ENCODE data around the gene PROX1.

The PROX1 gene

DNA sequence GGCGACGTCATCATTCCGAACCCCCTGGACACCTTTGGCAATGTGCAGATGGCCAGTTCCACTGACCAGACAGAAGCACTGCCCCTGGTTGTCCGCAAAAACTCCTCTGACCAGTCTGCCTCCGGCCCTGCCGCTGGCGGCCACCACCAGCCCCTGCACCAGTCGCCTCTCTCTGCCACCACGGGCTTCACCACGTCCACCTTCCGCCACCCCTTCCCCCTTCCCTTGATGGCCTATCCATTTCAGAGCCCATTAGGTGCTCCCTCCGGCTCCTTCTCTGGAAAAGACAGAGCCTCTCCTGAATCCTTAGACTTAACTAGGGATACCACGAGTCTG is 10.0 kb downstream of the PROX1 start:
- DNase-seq (ENCODE audit: low read depth), result no peak

DNA sequence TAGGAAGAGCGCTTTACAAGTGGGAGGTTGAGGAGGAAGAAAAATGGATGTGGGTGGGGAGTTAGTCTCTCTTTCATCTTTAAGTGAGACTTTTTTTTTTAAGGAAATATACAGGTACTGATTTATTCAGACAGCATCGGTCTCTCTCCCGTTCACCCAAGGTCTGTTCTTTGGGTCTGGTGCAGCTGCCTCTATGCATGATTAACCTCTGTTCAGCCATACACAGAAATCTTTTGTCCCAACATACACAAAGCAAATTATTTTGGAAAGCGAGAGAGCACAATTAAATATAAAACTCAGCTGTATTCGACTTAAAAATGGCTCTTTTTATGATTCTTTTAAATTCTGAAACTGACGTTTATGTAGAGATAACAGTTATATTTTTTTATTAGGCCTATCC is 11.0 kb downstream of the PROX1 start:
- no peak for DNase-seq (ENCODE audit: low read depth)

DNA sequence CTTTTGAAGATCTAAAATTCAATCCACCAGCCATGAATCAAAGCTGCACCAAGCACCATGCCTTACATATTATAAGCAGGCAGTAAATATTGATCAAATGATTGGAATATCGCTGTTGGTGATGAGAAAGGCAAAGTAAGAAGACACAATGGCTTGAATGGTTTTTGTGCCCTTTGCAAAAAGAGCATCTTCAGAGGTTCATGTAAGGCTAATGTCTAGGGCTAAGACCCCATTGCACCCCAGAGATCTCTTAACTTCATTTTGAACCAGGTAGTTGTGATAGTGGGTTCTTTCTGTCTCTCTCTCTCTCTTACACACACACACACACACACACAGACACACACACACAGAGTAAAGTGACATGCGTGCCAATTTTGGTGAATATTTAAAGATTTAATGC is 12.0 kb downstream of the PROX1 start:
- DNase-seq (ENCODE audit: low read depth), result no peak

DNA sequence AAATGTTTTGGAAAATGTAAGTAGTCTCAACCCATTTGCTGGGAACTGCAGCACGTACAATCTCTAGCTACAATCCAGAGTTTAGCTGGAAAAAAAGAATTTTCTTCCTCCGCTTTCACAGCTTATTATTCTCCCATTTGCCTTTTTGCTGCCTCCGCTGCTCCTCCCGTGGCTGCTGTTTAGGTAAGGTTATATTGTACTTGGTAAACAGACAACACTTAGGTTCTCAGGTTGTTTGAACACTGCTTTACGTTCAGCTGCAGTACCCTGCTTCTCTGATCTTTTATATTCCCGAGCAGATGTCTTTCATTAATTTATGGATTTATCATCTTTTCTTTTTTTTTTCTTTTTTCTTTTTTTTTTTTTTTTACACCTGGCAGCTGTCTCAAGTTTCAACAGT is 14.3 kb downstream of the PROX1 start:
- DNase-seq (ENCODE audit: low read depth), result no peak

DNA sequence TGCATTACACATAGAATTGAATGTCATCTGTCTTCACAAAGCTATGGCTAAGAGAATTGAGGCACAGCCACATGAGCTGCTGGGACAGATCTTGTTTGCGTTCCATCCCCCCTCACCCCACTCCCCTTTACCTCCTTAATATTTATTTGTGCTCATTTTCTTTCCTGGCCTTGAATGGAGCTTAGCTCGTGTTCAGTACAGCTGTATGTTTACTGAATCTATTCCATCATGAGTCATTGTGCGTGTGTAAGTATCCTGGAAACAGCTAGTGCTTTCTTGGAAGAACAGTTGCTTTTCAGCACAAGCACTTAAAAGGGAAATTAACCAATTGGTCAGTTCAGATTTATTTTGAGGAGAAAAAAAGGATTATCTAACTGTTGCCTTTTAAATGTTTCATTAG is 14.7 kb downstream of the PROX1 start:
- DNase-seq (ENCODE audit: low read depth), result no peak

DNA sequence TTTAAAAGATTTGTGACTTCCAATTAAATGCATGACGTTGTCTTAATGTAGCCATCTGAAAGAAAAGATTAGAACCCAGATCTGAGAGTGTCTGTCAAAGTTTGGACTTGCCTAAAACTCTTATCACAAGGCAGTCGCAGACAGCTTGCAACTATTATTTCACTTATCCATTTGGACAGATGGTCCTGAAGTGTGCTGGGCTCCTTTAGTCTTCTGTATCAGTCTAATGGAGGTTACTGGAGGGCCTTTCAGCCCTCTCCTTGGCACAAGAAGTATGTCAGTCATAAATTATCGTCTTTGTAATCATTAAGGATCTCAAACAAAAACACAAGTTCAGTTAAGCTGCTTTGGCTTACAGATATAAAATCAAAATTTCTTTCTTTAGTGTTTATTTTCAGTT is 15.5 kb downstream of the PROX1 start:
- DNase-seq (ENCODE audit: low read depth), result no peak

DNA sequence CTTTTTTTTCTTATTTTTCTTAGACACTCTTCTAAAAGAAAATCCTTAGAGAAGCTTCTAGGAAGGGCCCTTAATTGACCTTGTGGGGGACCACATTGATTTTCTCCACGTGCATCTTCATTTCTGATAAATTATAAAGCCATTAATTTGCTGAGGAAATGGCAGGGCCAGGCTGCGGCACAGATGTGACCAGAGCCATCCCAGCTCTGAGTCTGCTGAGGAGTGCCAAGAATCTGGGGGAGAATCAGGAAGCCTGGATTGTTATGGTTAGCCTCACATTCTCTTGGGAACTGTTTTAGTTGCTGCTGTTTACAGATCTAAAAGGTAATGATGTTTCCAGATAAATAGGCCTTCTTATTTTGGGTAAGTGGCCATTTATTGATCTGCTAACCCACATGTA is 16.2 kb downstream of the PROX1 start:
- no peak for DNase-seq (ENCODE audit: low read depth)

DNA sequence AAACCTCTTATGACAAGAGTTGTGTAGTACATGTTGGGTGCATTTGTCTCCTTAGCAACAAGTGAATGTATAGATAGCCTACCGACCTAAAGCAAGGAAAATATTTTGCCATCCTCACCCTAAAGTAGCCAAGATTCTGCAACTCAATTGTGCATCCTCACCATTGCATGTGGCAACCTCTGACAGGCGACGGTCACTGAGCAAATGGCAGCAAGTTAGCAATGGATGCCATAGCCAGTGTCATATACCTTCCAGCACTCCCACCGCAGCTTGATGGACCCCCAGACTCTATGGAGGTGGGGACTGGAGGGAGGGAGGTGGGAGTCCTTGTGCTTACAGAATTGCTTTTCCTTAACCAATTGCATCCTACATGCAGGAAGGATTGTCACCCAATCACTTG is 17.0 kb downstream of the PROX1 start:
- DNase-seq (ENCODE audit: low read depth), result no peak

DNA sequence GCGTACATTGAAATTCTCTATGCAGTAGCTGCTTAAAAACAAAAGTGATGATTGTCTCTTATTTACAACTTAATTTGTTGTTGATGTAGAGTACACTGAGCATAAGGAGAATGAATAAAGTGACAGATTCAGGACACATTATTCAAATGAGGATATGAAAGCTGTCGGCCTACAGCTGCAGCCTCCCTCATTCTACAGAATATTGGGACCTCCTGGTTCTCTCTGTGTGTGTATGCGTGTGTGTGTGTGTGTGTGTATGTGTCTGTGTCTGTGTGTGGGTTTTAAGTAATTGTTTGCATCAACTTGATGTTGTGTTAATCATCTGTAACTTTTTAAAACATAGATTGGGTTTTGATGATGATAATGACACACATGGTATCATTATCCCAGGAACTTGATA is 17.9 kb downstream of the PROX1 start:
- DNase-seq (ENCODE audit: low read depth), result no peak

DNA sequence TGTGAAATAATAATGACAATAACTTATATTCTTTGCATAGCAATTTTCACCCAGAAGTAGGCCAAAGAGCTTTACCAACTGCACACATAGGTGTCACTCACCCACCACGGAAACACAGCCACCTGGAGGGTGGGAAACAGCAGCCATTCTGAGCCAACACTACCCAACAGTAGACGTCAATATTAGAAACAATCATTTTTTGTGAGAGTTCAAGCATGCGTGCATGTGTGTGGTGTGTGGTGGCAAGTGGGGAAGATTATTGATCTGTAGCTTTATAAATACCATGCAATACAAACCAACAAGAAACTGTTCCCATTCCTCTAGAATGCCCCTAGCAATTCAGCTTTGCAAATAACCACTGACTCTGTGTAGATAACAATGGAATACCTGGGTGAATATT is 19.1 kb downstream of the PROX1 start:
- DNase-seq (ENCODE audit: low read depth), result no peak

DNA sequence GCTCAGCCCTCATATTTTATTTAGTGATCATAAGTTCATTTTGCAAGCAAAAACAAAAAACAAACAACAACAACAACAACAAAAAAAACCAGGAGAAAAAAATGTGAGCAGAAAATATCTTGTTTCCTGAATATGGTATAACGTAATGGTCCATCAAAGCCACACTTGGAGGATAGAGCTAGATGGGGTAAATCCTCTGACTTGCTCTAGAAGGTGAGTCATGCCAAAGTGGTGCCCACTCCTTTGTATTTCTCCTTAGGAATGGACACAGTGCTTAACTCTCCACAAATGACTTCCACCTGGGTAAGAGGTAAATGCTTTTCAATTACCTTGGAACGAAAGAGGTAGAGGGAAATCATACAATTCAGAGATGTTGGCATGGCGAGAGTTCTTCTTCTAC is 20.6 kb downstream of the PROX1 start:
- no peak for DNase-seq (ENCODE audit: low read depth)

DNA sequence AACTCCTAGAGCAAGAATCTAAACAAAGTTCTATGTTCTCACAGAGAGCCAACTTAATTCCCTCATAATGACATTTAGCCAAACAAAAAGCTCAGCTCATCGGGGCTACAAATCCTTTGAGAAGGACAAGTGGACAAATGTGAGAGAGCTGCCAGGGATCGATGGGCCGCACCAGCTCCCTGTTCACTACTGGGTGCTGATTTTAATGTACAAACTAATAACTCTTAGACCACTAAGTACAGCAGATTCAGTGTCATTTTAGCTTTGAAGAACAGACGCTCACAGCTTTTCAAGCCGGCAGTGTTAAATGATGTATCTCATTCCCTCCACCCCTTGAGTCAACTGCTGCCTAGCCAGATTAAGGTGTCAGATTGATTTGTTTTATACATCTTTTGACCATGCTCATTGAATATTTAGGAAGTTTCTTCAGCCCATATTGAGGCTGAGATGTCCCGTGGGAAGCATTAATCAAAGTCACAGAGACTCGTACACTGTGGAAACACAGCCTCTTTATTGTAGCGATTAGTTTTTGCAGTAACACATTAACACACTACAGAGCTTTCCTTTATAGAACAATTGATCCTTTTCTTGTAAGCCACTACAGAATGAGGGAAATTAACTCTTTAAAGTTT is 21.1 kb downstream of the PROX1 start:
- DNase-seq (ENCODE audit: low read depth), result no peak

DNA sequence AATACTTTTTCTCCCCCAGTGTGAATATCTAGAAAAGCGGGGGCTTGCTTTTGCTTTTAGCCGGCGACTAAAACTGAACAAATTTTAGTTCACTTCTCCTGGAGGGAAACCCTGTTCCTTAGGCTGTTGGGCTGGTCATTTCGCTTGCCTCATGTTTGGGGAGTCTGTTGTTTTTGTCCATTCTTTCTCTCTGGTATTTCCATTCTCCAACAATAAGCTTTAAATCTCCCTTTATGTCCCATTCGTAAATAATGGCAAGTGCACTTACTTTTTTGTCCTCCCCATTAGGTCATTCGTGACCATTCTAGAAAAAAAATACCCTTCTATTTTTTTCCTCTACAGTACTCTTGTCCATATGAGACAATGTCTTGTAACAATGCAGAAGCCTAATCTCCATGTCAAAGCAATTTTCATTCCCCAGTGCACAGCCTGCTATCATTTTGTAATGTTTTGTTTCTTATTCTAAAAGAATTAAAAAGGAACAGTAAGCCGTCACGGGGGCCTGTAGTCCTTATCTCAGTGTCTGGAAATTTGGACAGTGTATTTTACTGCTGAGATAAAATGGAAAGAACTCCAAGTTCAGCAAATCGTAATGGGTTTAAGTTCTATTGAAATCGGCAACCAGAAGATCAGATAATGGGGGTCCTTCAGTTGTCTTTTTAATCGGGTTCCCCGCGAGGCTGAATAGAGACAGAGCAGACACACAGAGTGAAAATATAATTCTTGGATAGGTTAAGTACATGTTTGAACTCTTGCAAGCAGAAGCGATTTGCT is 21.8 kb downstream of the PROX1 start:
- DNase-seq (ENCODE audit: low read depth), result no peak

DNA sequence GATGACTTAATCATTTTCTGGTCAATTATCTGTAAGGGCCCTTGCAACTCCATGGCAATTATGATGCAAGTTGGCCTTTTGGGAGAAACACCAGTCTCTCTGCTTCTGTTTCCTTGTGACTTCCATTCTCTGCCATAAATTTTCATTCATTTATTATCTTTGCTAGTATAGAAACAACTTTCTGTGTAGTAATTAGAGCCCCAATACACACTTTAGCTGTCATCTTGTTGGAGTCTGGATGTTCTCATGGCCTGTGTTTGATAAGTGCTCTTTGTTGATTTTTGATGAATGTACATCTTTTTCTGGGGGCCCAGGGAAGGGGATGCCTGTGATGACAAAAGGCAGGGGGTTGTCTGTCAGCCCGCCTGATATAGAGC is 22.4 kb downstream of the PROX1 start:
- no peak for DNase-seq (ENCODE audit: low read depth)

DNA sequence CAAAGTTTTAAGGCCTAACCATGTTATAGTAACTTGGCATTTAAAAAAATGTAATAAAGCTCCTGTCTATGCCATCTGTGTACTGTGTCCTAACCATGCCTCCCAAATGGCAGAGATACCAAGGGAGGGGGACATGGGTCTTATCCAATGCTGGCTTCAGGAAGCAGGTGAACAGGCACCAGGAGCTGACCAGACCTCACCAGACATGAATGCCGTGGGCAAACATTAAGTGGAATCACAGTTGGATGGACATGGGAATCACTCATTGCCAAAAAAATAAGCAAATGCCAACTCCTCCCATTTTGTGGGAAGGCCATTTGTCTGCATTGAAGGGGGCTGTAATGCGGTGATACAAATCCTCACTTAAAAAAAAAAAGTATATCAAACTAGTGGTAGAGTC is 22.9 kb downstream of the PROX1 start:
- DNase-seq (ENCODE audit: low read depth), result no peak

DNA sequence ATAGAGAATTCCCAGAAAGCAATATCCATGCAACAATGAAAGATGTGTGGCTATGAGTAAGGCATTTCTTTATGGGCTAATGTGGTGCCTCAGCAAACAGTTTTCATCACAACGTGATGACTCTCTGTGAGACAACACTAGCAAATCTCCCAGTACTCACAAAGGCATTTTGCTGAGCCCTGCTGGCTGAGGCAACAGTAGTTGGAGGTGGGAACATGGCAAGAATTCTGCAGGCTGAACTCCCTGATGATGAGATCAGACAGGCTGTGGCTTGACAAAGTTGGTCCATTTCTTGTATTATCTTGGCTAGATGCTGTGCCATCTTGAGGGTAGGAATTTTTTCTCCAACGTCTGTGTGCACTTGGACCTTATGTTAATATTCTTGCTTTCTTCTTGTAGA is 24.6 kb downstream of the PROX1 start:
- DNase-seq (ENCODE audit: low read depth), result no peak

DNA sequence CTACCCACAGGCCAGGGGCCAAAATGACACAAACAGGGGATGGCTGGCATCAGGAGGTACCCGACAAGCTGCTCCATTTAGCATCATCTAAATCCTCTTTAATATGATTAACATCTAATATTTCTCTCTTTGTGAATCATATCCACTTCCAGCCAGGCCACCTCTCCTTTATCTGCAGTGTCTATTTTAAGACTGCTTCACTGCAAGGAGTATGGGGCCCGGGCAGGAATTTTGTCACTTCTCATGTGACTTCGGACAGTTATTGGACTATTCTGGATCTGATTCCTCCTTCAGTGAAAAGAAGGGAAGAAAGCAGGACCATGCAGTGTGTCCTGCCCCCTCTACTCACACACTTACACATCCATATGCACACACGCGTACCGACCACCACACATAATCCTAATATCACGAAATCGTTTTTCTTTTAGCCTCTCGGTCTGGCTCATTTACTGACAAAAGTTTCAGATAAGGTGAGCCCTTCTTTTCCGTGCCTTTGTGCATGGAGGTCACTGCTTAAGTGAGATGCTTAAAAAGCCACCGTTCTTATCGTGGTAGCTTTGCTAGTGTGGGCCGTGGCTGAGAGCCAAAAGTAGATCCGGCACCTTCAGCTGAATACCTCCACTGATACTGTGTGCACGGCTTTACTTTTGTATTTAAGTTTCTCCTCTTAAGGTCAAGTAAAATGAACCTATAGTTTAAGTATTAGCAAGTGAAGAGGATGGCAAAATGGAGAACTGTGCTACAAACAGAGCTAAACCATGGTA is 26.0 kb downstream of the PROX1 start:
- no peak for DNase-seq (ENCODE audit: low read depth)

DNA sequence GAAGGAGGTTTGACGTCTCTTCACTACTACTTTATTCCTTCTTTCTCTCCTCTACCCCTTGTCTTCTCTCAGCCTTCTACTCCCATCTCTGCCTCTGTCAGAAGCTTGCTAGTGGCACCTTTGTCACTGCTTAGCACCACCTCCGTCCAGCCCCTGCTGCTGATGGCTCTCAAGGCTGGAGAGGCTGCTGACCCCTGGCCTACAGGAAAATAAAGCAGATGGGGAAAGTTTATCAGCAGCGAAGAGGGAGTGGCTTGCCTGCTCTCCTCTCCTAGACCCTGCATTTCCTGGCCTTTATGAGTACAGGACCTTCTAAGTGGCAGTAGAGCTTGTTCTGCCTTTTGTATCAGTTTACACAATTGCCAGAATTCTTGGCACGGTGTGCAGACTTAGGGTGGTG is 27.0 kb downstream of the PROX1 start:
- no peak for DNase-seq (ENCODE audit: low read depth)

DNA sequence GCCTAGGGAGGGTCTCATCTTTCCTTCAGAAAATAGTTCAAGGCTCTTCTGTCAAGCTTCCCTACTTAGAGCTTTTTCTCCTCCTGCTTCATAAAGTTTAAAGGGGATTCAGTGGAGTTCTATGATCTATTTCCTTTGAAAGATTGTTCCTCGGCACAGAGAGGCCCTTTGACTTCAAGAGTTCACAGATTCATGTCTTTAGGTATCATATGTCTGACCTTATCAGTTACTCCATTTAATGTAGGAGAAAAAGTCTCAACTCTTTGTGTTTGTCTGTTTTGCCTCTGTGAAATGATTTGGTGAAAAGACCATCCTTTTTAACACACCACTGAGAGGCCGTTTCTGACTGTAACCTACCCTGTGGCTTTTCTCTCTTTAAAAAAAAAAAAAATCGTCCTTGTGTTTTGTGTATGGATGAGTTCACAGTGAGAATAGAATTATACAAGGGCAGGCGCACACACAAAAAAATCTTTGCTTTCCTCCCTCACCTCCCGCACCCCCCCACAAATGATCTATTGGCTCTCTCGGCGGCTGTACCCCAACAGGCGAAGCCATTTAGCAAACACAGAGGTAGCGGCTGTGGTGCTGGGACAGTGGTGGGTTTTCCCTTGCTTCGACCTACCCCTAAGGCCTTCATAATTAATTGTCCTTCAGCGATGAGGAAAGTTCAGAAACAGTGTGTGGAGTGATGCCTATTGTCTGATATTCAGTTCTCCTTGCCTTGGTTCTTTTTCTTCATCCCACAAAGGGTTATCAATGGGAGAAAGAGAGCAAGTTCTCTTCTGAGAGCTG is 29.6 kb downstream of the PROX1 start:
- no peak for DNase-seq (ENCODE audit: low read depth)

DNA sequence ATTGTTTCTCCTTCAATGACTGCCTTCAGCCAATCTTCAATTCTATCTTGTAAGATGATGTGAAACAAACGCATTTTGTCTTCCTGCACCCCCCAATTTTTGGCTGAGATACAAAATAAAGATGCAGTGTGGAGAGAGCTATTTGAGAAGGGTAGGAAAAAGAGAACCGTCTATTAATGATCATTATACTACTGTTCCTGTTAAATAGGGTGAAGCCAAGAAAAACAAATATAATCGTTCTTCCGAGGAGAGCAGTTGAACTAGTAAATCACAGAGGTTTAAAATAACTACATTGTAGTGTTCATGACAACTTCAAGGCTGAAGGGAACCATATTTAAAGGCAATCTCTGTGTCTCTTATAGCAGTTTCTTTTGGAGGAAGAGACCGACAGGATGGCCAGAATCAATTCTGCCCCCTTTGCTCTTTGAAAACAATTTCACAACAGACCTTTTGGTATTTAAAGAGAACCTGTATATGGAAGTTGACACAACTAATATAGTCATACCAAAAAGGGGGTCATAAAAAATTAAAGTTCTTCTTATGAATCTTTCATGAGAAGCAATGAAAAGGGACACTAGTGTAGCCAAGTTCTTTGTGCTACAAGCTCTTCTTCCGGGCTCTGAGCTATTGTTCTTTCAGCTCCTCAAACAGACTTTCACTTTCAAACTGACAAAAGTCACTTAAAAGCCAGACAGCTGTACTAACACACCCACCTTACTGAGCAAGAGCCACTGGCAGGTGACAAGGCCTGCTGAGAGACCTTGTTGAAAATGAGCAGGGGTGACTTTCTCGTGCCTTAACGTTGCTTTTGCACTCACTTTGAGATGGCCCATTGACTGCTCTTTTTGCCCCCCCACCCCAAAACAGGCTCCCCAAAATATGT is 30.9 kb downstream of the PROX1 start:
- no peak for DNase-seq (ENCODE audit: low read depth)

DNA sequence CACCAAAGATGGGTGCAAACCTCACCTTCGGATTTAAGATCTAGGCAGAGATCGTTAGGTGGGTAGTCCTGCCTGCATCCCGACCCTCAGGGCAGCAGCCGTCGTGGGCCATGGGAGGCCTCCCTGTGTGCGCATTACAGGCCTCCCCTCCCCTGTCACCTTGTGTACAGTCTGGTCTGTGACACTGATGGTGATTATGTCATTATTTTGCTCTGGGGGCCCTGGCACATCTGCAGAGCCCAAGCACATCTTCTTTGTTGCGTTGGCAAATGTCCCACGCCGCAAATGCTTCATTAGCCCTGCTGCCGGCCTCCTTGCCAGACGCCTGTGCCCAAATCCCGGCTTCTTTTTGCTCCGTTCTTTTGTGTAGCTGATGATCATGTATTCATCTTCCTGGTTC is 31.7 kb downstream of the PROX1 start:
- no peak for DNase-seq (ENCODE audit: low read depth)

DNA sequence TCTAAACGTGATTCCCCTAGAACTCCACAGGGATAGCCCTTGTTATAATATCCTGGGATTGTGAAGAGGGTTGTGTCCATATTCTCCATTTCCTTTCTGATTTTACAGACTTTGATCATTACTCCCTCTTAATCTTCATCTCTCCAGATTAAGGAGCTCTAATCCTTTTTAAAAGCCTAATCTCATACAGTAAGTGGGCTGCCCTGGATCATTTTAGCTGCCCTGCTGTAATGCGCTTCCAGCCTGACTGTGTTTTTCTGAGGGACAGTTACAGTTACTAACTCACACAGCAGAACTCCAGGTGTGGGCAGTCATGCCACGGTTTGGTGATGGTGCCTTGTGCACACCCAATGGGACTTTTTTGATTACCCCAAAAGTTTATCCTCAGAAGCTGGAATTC is 33.5 kb downstream of the PROX1 start:
- no peak for DNase-seq (ENCODE audit: low read depth)

Measured in GM04504 (cell line).